GM21619 (cell line): ENCODE measurements around the gene FGFR3.
"Not testable (repeated sequence)": the region's sequence is repeated elsewhere in the genome, so short reads cannot be mapped to it uniquely, and the experiment has no call there.

ENCODE experiments used
- ATAC-seq: cut with Tn5 transposase; IDR thresholded peaks from one replicate; pipeline ENCODE4 v1.9.1; 2021; ENCODE audit not compliant: unreplicated experiment

FGFR3 gene

GRCh38 chr4:1815096-1815996 lies 22.3 kb downstream of the FGFR3 start:
- no peak for ATAC-seq

GRCh38 chr4:1815997-1816860 lies 23.1 kb downstream of the FGFR3 start:
- no peak for ATAC-seq

GRCh38 chr4:1819284-1819683 lies 26.2 kb downstream of the FGFR3 start:
- no peak for ATAC-seq

GRCh38 chr4:1819816-1820215 lies 26.7 kb downstream of the FGFR3 start:
- ATAC-seq, result no peak

- ATAC-seq, result no peak
Observed at GRCh38 chr4:1821679-1822567, 28.8 kb downstream of the FGFR3 start.

- no peak for ATAC-seq
Observed at GRCh38 chr4:1822568-1823544, 29.8 kb downstream of the FGFR3 start.

- no peak for ATAC-seq
Observed at GRCh38 chr4:1823545-1823932, 30.4 kb downstream of the FGFR3 start.

- no peak for ATAC-seq
Observed at GRCh38 chr4:1824746-1825145, 31.7 kb downstream of the FGFR3 start.

- ATAC-seq, result no peak
Observed at GRCh38 chr4:1825326-1825725, 32.2 kb downstream of the FGFR3 start.

GRCh38 chr4:1826531-1827350 lies 33.6 kb downstream of the FGFR3 start:
- no peak for ATAC-seq

GRCh38 chr4:1830234-1830633 lies 37.1 kb downstream of the FGFR3 start:
- ATAC-seq, result no peak

- ATAC-seq, result no peak
Observed at GRCh38 chr4:1830642-1831228, 37.6 kb downstream of the FGFR3 start.

- no peak for ATAC-seq
Observed at GRCh38 chr4:1831331-1831730, 38.2 kb downstream of the FGFR3 start.

GRCh38 chr4:1832690-1833089 lies 39.6 kb downstream of the FGFR3 start:
- ATAC-seq, result no peak

- ATAC-seq, result no peak
Observed at GRCh38 chr4:1833307-1834046, 40.4 kb downstream of the FGFR3 start.

- peak; percentile 57 for ATAC-seq
Observed at GRCh38 chr4:1834047-1834775, 41.1 kb downstream of the FGFR3 start.

- ATAC-seq, result not testable (repeated sequence)
Observed at GRCh38 chr4:1835836-1836235, 42.7 kb downstream of the FGFR3 start.
